GM12878 (cell line): Measurements from ENCODE around the gene EMC1.

Source experiments
- CEBPB ChIP-seq, 2 experiments: fragments of 150-350 bp in 1 of 2; IDR thresholded peaks; 2 replicates each; pipeline ENCODE4 v1.6.1; 2012 to 2014; ENCODE audit warnings: low read depth in 2 of 2, low read length in 2 of 2, borderline replicate concordance in 1 of 2, inconsistent platforms in 1 of 2
- CTCF ChIP-seq, 3 experiments: IDR thresholded peaks in 2 of 3; conservative IDR thresholded peaks in 1 of 3; 2 replicates each; pipeline ENCODE4 v1.5.1; 2011; ENCODE audit warnings: low read depth in 3 of 3, low read length in 3 of 3, mild to moderate bottlenecking in 3 of 3, control low read depth in 2 of 3, moderate library complexity in 2 of 3, inconsistent platforms in 1 of 3, mixed read lengths in 1 of 3; ENCODE audit not compliant: control insufficient read depth in 2 of 3, insufficient read depth in 1 of 3; ENCODE audit errors: extremely low read depth in 1 of 3
- MAX ChIP-seq: IDR thresholded peaks from 2 replicates; pipeline ENCODE4 v1.6.1; 2012; ENCODE audit warnings: low read depth, low read length, improper control_type of control experiment
- TAF1 ChIP-seq: IDR thresholded peaks from 2 replicates; pipeline ENCODE4 v1.6.1; 2011; ENCODE audit warnings: mild to moderate bottlenecking, low read depth, low read length, borderline replicate concordance
- USF2 ChIP-seq: IDR thresholded peaks from 2 replicates; pipeline ENCODE4 v1.6.1; 2011; ENCODE audit warnings: low read depth, low read length, improper control_type of control experiment, borderline replicate concordance
- ZBTB40 ChIP-seq: fragments of 450-650 bp; IDR thresholded peaks from 2 replicates; pipeline ENCODE4 v1.6.1; 2016; ENCODE audit warnings: mild to moderate bottlenecking, moderate library complexity, borderline replicate concordance

- TF ChIP-seq TAF1 (no peak), MAX (no peak), CTCF (IDR thresholded peaks at IDR 0.05 in 2 of 3, conservative IDR thresholded peaks at IDR 0.05 in 1 of 3; ENCODE audit: control insufficient read depth in 2 of 3, extremely low read depth in 1 of 3, insufficient read depth in 1 of 3, low read depth in 3 of 3, low read length in 3 of 3) (no peak), CEBPB (IDR thresholded peaks at IDR 0.05; ENCODE audit: borderline replicate concordance in 1 of 2, low read depth in 2 of 2, low read length in 2 of 2) (0 out of 4 replicates have a peak, but pooled peaks of 1 of the 2 experiments have one; percentile 32), ZBTB40 (peak; percentile 23; the same call in 1 of the 2 replicates), USF2 (no peak)
Observed at GRCh38 chr1:19169642-19170041, 81.7 kb downstream of the EMC1 start.
